Keratinocyte (primary cell): ENCODE results near the gene POTEH.
"Not testable (repeated sequence)": the region's sequence is repeated elsewhere in the genome, so short reads cannot be mapped to it uniquely, and the experiment has no call there.

Experiments used
- CTCF ChIP-seq, 3 experiments: IDR thresholded peaks in 1 of 3; conservative IDR thresholded peaks in 1 of 3; optimal IDR thresholded peaks in 1 of 3; 2 replicates in 2 of 3; 3 replicates in 1 of 3; pipeline versions ENCODE3 to v1.5.1; 2011; ENCODE audit warnings: low read length in 3 of 3, mild to moderate bottlenecking in 3 of 3, moderate library complexity in 2 of 3, control low read depth in 1 of 3, inconsistent platforms in 1 of 3; ENCODE audit not compliant: insufficient read depth in 2 of 3; ENCODE audit errors: extremely low read depth in 1 of 3
- EZH2 ChIP-seq: IDR thresholded peaks from one replicate; pipeline ENCODE4 v1.6.1; 2012; ENCODE audit warnings: inconsistent platforms, mild to moderate bottlenecking, low read length, moderate library complexity

GRCh38 chr22:15689012-15689748, 646 bp upstream of the POTEH start:
- not testable (repeated sequence) for TF ChIP-seq CTCF (optimal IDR thresholded peaks at IDR 0.05 in 1 of 3, IDR thresholded peaks at IDR 0.05 in 1 of 3, conservative IDR thresholded peaks at IDR 0.05 in 1 of 3; ENCODE audit: extremely low read depth in 1 of 3, insufficient read depth in 2 of 3, low read length in 3 of 3); EZH2
